Ovary (tissue), 10 donors: Measurements from ENCODE around the gene CD79B. TPM values are rescaled to one million over a fixed set of nuclear protein-coding genes. Genes with fewer than 3 reads are reported as not detected.

ENCODE experiments used
- DNase-seq, 5 donors: peaks; one replicate each; pipeline ENCODE4 v3.0.0-alpha.2; 2019 to 2020
- H3K27ac ChIP-seq, 2 donors: fragments of 200-600 bp; one replicate each; pipeline versions ENCODE4 v1.5.1 to v1.8.0; 2019 to 2022
- H3K27me3 ChIP-seq: fragments of 200-600 bp; one replicate; pipeline ENCODE4 v1.8.0; 2022
- H3K36me3 ChIP-seq: fragments of 200-600 bp; sonication (generic); one replicate; pipeline ENCODE4 v1.5.1; 2019
- H3K4me1 ChIP-seq: one replicate; pipeline ENCODE4 v1.8.1; 2013; ENCODE audit warnings: mild to moderate bottlenecking, moderate library complexity; ENCODE audit not compliant: insufficient read depth
- H3K4me3 ChIP-seq: fragments of 200-600 bp; sonication (generic); one replicate; pipeline ENCODE4 v1.5.1; 2017
- H3K9me3 ChIP-seq, 2 donors: fragments of 200-600 bp in 1 of 2; sonication (generic) in 1 of 2; one replicate each; pipeline versions ENCODE4 v1.5.1 to v1.8.1; 2013 to 2019; ENCODE audit warnings: mild to moderate bottlenecking in 1 of 2, moderate library complexity in 1 of 2
- CTCF ChIP-seq, 3 donors: fragments of 450-650 bp in 2 of 3; fragments of 200-600 bp in 1 of 3; IDR thresholded peaks; one replicate each; pipeline versions ENCODE4 v1.5.1 to v1.8.0; 2016 to 2022; ENCODE audit warnings: antibody characterized with exemption in 3 of 3, mild to moderate bottlenecking in 1 of 3
- EP300 ChIP-seq: sonication (generic); formaldehyde crosslinking; IDR thresholded peaks from one replicate; pipeline ENCODE4 v1.6.1; 2017; ENCODE audit warnings: antibody characterized with exemption
- POLR2A ChIP-seq: fragments of 450-650 bp; IDR thresholded peaks from one replicate; pipeline ENCODE4 v1.6.1; 2017; ENCODE audit warnings: antibody characterized with exemption, mild to moderate bottlenecking, moderate library complexity
- WGBS, 3 donors: extraction: QIAGEN DNeasy Blood & Tissue Kit in 1 of 3; methylation state at CpG; one replicate each; pipeline versions ENCODE4 v1.1.5 to v1.1.7; 2013 to 2017; 5-methylcytosine and 5-hydroxymethylcytosine counted together
- intact Hi-C, 4 donors: fragments of 100-400 bp; cut with DNase I; formaldehyde crosslinking; loops; one replicate each; pipeline versions ENCODE4 v1.11.0 to v1.15.1; 2022 to 2023
- long read RNA-seq, 3 donors: library from polyadenylated mRNA in 2 of 3; unstranded in 2 of 3; transcript quantifications; one replicate each; pipeline ENCODE4 v2.0.0 and lab custom pipeline, GENCODE V29; 2021 to 2026
- polyA plus RNA-seq, 2 donors: library from polyadenylated mRNA; stranded (reverse); fragments of 200-250 nt in 1 of 2; fragments of 350-450 nt in 1 of 2; fragmentation: Illumina TruSeq in 1 of 2; extraction: RNeasy Lipid Tissue Mini Kit (QIAGEN cat#74804) in 1 of 2; gene quantifications; one replicate each; pipeline ENCODE4 v1.2.3, GENCODE V29; 2013 to 2014
- total RNA-seq, 7 donors: library from RNA; depleted of rRNA in 2 of 7; stranded (reverse); fragments of >200 nt in 2 of 7; fragmentation: NEBNext Ultra II Directional in 3 of 7; extraction: Animal tissue kit (Norgen Biotek cat#: 25700) in 3 of 7; gene quantifications; one replicate each; pipeline versions ENCODE4 v1.1.0 to v1.2.4, GENCODE V29; 2016 to 2023
- donor health status: DM: no; HTN: no; CAD: no; lungs with moderate emphysema.
- donor health status: DM: no; HTN: no; CAD: no.
- donor health status: Bipolar disorder and iron deficiency.
- donor health status: DM: yes; HTN: yes; CAD: no.
- donor health status: DM: no; HTN: no; CAD: no.
- donor health status: DM: yes; HTN: yes; CAD: no.

CD79B gene
- total RNA-seq (1 to 10 TPM in 3 of 7 donors, under 1 TPM in 4; 0.48 to 2.0 (median 0.92) TPM), polyA plus RNA-seq (1 to 10 TPM in 1 of 2 donors, under 1 TPM in 1; 0.77 to 2.0 TPM)
- long read RNA-seq, donor 1, result 0 reads
- long read RNA-seq, donor 2, result 0 reads
- long read RNA-seq, donor 3, partial matches to known transcripts, result 0 of 1 reads
- long read RNA-seq, donor 3, other reads (novel, unspliced or antisense), result 0 of 1 reads

DNA sequence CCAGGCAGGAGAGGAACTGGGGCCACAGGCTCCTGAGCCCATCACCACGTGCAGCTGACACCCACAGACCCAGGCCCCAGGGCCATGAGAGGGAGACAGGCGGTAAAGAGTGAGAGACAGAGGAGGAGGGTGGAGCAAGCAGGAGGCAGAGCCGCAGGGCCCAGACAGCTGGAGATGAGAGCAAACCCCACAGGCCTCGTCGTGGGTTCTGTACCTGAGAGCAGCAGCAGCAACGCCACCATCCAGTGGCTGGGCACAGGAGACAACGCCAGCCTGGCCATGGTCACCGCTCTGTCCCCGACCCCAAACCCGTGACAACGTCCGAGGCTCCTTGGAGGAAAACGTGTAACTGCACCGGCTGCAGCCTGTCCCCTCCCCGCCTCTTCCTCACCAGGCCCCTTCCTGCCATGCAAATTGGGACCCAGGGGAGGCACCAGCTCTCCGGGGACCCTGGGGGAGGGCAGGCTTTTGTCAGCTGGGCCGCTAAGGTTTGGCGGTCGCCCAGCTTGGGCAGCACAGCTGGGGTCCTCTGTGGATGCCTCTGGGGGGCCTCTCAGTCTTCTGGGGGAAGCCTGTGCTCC is at the start of gene CD79B:
Gene CD79B, minus strand, starts transcription at position 351 of the 581 bp plus-strand sequence. Its CDS starts 70 bp downstream, at position 281.
- no peaks in the 10 kb centered on the region for H3K4me1 ChIP-seq
- 75 to 86% (median 80%) methylated on average over 16 to 19 of the region's 19 CpGs for WGBS, 3 donors
- no peak within 1 kb of the TSS for H3K27ac ChIP-seq
- TF ChIP-seq CTCF (IDR thresholded peaks at IDR 0.05) (no peak), EP300 (no peak), POLR2A (no peak)
- H3K36me3 ChIP-seq, result no peaks in the 10 kb centered on the region
- no peak for DNase-seq
- H3K4me3 ChIP-seq, result no peak within 1 kb of the TSS
- no peaks in the 10 kb centered on the region for H3K9me3 ChIP-seq
- H3K27me3 ChIP-seq, result no peaks in the 10 kb centered on the region
- intact Hi-C loops, result loop anchor here in 1 of 4 donors (10.0 kb wide), 1 partner anchor 353 kb away; no protein-coding TSS in a partner anchor

- peak in 1 of 5 donors; percentile 31 for DNase-seq
- intact Hi-C loops, result no loop called here
- WGBS, 3 donors, result 74 to 75% (median 75%) methylated on average over 13 of the region's 13 CpGs
- H3K4me3 ChIP-seq, result no peak overlapping the region
- no peaks in the 10 kb centered on the region for H3K9me3 ChIP-seq
- H3K27me3 ChIP-seq, result no peaks in the 10 kb centered on the region
- no peaks in the 10 kb centered on the region for H3K36me3 ChIP-seq
- no peak for TF ChIP-seq POLR2A
- no peak for TF ChIP-seq EP300
- TF ChIP-seq CTCF (IDR thresholded peaks at IDR 0.05), result no peak
- H3K27ac ChIP-seq, result no peak overlapping the region
- H3K4me1 ChIP-seq, result peaks cover 8% of the 10 kb centered on the region
Measured at GRCh38 chr17:63978272-63979200, 46.4 kb upstream of the CD79B start.

DNA sequence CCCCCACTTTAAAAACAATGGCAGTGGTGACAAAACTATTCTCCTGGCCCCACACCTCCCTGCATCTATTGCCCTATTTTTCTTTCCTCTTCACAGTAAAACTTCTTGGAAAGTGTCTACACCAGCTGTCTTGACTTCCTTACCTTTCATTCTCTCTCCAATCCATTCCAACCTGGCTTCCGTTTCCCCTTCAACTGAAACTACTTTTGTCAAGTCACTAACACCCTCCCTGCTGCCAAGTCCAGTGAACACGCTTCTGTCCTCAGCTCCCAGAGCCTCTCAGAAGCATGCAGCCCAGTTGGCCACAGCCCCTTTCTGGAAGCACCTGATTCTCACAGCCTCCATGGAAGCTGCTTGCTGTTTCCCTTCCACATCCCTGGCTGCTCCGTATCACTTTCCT is 44.6 kb upstream of the CD79B start:
- Histone ChIP-seq H3K27me3 (no peaks in the 10 kb centered on the region), H3K9me3 (no peaks in the 10 kb centered on the region), H3K4me3 (no peak overlapping the region), H3K36me3 (no peaks in the 10 kb centered on the region), H3K4me1 (peaks cover 8% of the 10 kb centered on the region), H3K27ac (no peak overlapping the region)
- no peak for TF ChIP-seq EP300
- TF ChIP-seq POLR2A, result no peak
- TF ChIP-seq CTCF (IDR thresholded peaks at IDR 0.05), result no peak
- intact Hi-C loops, result no loop called here
- WGBS, 3 donors, result 66 to 88% (median 84%) methylated on average over 3 of the region's 3 CpGs
- no peak for DNase-seq

DNA sequence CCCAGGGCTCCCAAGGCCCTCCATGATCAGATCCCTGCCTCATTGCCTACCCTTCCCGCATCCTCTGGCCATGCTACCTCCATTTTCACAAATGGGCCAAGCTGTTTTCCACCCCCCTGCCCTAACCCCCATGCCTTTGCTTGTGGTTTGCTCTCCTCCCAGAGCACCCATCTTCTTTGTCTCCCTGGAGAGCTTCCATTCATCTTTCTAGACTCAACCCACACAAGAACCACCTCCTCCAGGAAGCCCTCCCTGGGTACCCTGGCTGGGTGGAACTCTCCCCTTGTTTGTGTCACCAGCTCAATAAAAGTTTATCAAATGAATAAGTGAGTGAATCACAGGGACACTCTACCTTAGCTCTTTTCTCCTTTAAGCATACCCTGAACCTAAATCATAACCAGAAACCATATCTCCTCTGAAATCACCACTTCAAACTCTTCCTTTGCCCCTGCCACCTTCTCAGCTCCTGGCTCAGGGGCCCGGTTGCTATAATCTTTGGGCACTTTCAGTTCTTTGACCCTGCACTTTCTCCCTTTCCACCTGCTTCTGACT is 43.5 kb upstream of the CD79B start:
- Histone ChIP-seq H3K36me3 (no peaks in the 10 kb centered on the region), H3K27me3 (no peaks in the 10 kb centered on the region), H3K9me3 (no peaks in the 10 kb centered on the region), H3K4me1 (peaks cover 5% of the 10 kb centered on the region), H3K27ac (no peak overlapping the region), H3K4me3 (no peak overlapping the region)
- intact Hi-C loops, result no loop called here
- DNase-seq, result no peak
- WGBS, 3 donors, result 78 to 90% (median 87%) methylated on average over 2 of the region's 2 CpGs
- no peak for TF ChIP-seq EP300
- no peak for TF ChIP-seq POLR2A
- TF ChIP-seq CTCF (IDR thresholded peaks at IDR 0.05), result no peak
